ENCODE measurements around the gene PRR20B.
"Not testable (repeated sequence)": the region's sequence is repeated elsewhere in the genome, so short reads cannot be mapped to it uniquely, and the experiment has no call there.

Gene PRR20B

DNA sequence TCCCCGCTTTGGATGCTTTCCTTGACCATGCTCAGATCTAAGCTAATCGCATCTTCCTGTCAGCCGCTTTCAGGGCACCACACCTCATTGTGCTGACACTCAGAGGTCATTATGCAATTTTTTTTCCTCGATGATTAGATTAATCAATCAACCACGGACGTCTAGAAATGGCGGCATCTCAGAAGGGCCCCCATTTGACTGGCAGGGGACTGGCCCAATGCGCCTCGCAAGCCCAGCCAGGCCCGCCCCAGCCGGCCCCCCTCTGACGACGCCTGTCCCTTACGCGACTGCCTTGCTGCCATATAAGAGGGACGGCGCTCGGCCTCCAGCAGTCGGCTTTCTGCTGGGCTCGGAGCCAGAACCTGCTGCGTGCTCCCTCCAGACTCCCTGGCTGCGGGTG lies at the start of gene PRR20B:
PRR20B (plus strand) TSS at position 301 of the 400 bp plus-strand sequence. CDS start 387 bp downstream, outside the sequence.
- H3K4me3 ChIP-seq (ENCODE audit: low read depth, low read length): not testable (repeated sequence)

DNA sequence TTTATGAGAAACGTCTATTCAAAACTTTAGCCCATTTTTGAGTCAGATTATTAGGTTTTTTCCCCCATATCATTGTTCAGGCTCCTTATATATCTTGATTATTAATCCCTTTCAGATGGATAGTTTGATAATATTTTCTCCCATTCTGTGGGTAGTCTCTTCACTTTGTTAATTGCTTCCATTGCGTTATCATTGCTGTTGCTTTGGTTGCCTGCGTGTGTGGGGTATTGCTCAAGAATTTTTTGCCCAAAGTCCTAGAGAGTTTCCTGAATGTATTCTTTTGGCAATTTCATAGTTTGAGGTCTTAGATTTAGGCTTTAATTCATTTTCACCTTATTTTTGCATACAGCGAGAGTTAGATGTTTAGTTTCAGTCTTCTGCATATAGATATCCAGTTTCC lies 32.3 kb upstream of the PRR20B start:
- H3K4me3 ChIP-seq (ENCODE audit: low read depth, low read length): no peak overlapping the region

- no peak overlapping the region for H3K4me3 ChIP-seq (ENCODE audit: low read depth, low read length)
Measured at GRCh38 chr13:57123681-57124080, 23.6 kb upstream of the PRR20B start.

DNA sequence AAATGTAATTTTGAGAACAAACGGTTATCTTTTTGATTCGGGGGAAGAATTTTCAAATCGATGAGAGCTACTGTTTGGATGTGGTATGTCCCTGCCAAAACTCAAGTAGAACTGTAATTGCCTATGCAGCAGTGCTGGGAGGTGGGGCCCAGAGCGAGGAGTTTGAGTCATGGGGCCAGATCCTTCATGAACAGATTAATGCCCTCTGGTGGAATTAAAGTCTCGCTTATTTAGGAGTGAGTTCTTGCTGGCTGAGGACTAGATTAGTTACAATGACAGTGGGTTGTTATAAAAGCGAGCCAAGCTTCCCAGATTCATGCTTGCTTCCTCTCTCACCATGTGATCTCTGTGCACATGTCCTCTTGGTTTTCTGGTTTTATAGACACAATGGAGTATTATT lies 18.4 kb upstream of the PRR20B start:
- no peak overlapping the region for H3K4me3 ChIP-seq (ENCODE audit: low read depth, low read length)

DNA sequence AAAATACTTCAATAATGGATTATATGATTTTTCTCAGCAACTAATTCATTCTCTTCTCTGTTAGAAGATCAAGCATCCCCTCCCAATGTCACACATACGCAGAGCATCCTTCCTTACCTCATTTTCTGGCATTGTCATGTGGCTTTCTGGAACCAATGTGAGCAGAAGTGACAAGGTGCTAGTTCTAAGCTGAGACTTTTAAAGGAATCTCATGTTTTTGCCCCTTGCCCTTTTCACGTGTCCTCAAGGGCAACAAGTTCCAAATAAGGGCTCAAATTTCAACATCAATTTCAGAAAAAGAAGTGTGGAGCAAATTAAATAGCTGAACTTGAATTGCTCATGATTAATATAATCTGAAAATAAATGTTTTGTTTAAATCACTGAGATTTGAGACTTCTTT lies 11.2 kb upstream of the PRR20B start:
- H3K4me3 ChIP-seq (ENCODE audit: low read depth, low read length): no peak overlapping the region

DNA sequence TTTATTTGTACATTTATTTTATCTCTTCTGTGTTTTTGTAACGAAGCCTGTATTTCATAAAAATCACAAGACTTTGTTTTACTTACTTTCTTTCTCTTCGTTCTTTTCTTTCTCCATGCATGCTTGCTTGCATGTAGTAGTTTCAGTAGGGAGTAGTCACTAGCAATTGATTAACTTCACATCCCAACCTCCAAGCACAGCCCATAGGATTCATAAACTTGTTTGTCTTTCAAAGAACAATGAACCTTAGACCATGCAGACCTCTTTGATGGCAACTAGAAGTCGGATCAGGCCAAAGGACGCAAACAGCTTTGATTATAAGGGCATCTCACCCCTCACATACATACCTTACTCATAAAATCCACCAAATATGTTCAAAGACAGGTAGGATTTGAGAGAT lies 9.7 kb upstream of the PRR20B start:
- H3K4me3 ChIP-seq (ENCODE audit: low read depth, low read length): no peak overlapping the region

GRCh38 chr13:57138988-57139387 lies 8.3 kb upstream of the PRR20B start:
- no peak overlapping the region for H3K4me3 ChIP-seq (ENCODE audit: low read depth, low read length)

DNA sequence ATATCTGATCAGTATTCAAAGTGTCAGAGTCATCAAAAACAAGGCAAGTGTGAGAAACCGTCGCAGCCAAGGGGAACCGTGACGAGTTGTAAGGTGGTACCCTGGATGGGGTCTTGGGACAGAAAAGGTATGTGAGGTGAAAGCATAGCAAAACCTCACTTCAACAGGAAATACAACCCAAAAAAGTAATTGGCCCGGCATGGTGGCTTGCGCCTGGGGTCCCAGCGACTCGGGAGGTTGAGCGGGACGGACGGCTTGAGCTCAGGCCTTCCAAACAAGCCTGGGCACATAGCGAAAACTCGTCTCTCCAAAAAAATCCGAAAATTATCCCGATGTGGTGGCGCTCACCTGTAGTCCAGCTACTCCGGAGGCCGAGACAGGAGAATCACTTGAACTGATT lies 7.5 kb upstream of the PRR20B start:
- not testable (repeated sequence) for H3K4me3 ChIP-seq (ENCODE audit: low read depth, low read length)

- not testable (repeated sequence) for H3K4me3 ChIP-seq (ENCODE audit: low read depth, low read length)
Measured at GRCh38 chr13:57140235-57140968, 6.9 kb upstream of the PRR20B start, which contains the start of gene PRR20A. TSS of gene PRR20A (plus strand) at chr13:57140918. CDS start at chr13:57141305, 387 bp downstream.

- H3K4me3 ChIP-seq (ENCODE audit: low read depth, low read length): not testable (repeated sequence)
Measured at GRCh38 chr13:57148106-57148505, 818 bp downstream of the PRR20B start.

DNA sequence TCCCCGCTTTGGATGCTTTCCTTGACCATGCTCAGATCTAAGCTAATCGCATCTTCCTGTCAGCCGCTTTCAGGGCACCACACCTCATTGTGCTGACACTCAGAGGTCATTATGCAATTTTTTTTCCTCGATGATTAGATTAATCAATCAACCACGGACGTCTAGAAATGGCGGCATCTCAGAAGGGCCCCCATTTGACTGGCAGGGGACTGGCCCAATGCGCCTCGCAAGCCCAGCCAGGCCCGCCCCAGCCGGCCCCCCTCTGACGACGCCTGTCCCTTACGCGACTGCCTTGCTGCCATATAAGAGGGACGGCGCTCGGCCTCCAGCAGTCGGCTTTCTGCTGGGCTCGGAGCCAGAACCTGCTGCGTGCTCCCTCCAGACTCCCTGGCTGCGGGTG lies 6.5 kb downstream of the PRR20B start, which contains the start of gene PRR20C:
PRR20C (plus strand) TSS at position 301 of the 400 bp plus-strand sequence. CDS start 387 bp downstream, outside the sequence.
- not testable (repeated sequence) for H3K4me3 ChIP-seq (ENCODE audit: low read depth, low read length)

DNA sequence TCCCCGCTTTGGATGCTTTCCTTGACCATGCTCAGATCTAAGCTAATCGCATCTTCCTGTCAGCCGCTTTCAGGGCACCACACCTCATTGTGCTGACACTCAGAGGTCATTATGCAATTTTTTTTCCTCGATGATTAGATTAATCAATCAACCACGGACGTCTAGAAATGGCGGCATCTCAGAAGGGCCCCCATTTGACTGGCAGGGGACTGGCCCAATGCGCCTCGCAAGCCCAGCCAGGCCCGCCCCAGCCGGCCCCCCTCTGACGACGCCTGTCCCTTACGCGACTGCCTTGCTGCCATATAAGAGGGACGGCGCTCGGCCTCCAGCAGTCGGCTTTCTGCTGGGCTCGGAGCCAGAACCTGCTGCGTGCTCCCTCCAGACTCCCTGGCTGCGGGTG lies 13.0 kb downstream of the PRR20B start, which contains the start of gene PRR20D:
PRR20D (plus strand) TSS at position 301 of the 400 bp plus-strand sequence. CDS start 387 bp downstream, outside the sequence.
- not testable (repeated sequence) for H3K4me3 ChIP-seq (ENCODE audit: low read depth, low read length)

DNA sequence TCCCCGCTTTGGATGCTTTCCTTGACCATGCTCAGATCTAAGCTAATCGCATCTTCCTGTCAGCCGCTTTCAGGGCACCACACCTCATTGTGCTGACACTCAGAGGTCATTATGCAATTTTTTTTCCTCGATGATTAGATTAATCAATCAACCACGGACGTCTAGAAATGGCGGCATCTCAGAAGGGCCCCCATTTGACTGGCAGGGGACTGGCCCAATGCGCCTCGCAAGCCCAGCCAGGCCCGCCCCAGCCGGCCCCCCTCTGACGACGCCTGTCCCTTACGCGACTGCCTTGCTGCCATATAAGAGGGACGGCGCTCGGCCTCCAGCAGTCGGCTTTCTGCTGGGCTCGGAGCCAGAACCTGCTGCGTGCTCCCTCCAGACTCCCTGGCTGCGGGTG lies 19.6 kb downstream of the PRR20B start, which contains the start of gene PRR20E:
PRR20E (plus strand) TSS at position 301 of the 400 bp plus-strand sequence. CDS start 387 bp downstream, outside the sequence.
- H3K4me3 ChIP-seq (ENCODE audit: low read depth, low read length): not testable (repeated sequence)

DNA sequence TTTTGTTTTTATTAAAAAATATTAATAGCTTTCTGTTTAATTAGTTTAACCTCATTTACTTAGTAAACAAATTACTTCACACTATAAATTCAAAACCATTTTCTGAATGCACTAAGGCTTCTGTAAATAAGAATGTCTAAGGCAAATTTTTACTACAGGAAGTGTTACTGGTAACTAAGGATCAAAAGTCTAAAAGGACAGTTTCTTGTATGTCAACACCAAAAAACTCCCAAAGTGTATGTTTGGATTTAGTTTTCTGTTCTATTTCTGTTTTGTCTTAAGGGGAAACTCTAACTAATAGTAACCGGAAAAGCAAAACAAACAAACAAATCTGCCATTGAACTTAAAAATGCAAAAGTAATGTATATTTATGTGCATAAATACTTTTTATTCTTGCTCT lies 44.4 kb downstream of the PRR20B start:
- H3K4me3 ChIP-seq (ENCODE audit: low read depth, low read length): no peak overlapping the region

All from iPS-11a (cell line).